Stimulated activated naive CD8-positive, alpha-beta T cell treated with anti-CD3 and anti-CD28 coated beads, Interleukin-15, amount 100 ng/mL, for 72 hours (primary cell): ENCODE results near the gene COMT.
A peak's percentile ranks its signal among the peaks of the same experiment; 100 is the strongest.

Source experiments
- ATAC-seq: fragments of 150-1000 bp; cut with Tn5 transposase; 2 replicates; pipeline ENCODE4 v1.10.0; 2021; ENCODE audit warnings: mild to moderate bottlenecking, moderate library complexity
- DNase-seq, 2 donors: peaks; one replicate each; pipeline ENCODE4 v3.0.0; 2021 to 2022
- H3K27ac Mint-ChIP-seq, 2 donors: one replicate each; pipeline ENCODE4 v1.8.0; 2022; ENCODE audit warnings: mild to moderate bottlenecking in 2 of 2, mixed read lengths in 2 of 2, moderate library complexity in 2 of 2
- H3K27me3 Mint-ChIP-seq: one replicate; pipeline ENCODE4 v1.8.0; 2022; ENCODE audit warnings: mixed read lengths
- H3K4me1 Mint-ChIP-seq: one replicate; pipeline ENCODE4 v1.8.0; 2022; ENCODE audit warnings: mild to moderate bottlenecking, mixed read lengths
- H3K4me3 Mint-ChIP-seq, 2 donors: one replicate each; pipeline ENCODE4 v1.8.0; 2022; ENCODE audit warnings: mild to moderate bottlenecking in 2 of 2, mixed read lengths in 2 of 2, moderate library complexity in 1 of 2
- H3K9me3 Mint-ChIP-seq, 2 donors: one replicate each; pipeline ENCODE4 v1.8.0; 2022; ENCODE audit warnings: mixed read lengths in 2 of 2

COMT gene

DNA sequence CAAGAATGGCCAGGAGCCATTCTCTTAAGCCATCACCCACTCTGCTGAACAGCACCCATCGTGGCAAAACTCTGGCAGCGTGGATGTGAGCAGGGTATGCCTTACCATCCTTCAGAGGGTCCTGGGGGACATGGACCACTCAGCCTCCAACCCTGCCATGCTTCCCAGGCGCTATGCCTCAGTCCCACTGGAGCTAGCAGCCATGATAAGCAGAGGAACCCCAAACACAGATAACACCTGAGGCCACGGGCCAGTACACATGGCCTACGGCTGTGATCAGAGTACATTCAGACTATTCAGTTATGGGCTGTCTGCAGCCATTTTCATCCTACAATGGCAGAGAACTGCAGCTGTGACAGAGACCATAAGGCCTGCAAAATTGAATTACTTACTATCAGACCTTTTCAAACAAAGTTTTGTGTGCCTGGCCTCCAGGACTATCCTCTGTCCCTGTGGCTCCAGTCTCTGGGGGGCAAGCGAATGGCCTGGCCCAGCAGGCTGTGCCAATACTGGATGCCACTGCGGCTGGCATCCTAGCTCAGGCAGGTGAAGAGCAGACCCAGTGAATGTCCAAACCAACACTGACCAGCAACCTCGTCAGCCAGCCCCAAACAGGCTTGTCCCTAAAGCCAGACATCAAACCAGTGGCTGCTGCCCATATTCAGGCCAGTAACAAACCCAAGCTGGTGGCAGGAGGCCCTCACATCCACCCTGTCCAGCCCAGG is 68.2 kb downstream of the COMT start:
- Mint-ChIP-seq H3K4me3 (no peak overlapping the region), H3K4me1 (no peaks in the 10 kb centered on the region), H3K9me3 (peaks cover 0 to under 1% of the 10 kb centered on the region in 2 donors), H3K27ac (no peak overlapping the region), H3K27me3 (peaks cover 5% of the 10 kb centered on the region)
- DNase-seq (no peak), ATAC-seq (no peak)

DNA sequence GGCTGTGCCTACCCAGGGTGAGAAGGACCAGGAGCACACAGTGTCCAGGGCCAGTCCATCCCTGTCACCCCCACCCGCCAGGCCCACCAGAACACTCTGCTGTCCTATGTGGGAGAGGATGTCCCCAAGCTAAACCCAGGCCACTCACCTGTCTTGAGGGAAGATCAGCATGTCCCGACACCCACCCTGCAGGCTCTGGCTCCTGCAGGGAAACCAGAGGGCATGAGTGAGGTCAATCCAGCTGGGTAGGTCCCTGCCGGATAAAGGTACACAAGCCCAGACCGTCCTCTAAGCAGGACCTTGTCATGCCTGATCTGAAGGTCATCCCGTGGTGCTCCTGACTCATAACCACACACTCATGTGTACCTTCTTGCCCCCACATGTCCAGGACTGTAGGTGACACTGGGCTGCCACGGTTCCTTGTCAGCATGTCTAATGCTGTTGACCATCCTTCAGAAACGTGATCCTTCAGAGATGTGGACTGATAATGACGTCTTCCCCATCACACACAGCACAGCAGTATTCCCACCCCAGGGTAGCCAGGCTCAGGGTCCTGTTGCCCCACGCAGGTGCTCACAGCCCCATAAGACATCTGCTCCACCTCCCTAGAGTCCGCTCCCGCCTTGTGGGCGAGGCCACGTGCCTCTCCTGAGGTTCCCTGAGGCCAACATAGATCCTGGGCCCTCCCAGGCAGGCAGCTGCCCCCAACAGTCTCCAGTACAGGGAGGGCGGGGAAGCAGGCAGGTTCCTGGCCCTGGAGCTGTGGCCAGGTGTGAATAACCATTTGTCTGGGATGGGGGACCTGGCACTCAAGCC is 68.9 kb downstream of the COMT start:
- no peak for DNase-seq
- no peaks in the 10 kb centered on the region for H3K4me1 Mint-ChIP-seq
- H3K27me3 Mint-ChIP-seq = peaks cover 13% of the 10 kb centered on the region
- no peak overlapping the region for H3K4me3 Mint-ChIP-seq
- H3K9me3 Mint-ChIP-seq = no peaks in the 10 kb centered on the region
- H3K27ac Mint-ChIP-seq = no peak overlapping the region
- ATAC-seq = no peak

GRCh38 chr22:20011123-20011992 is 69.8 kb downstream of the COMT start:
- no peaks in the 10 kb centered on the region for H3K9me3 Mint-ChIP-seq
- no peak overlapping the region for H3K27ac Mint-ChIP-seq
- H3K4me3 Mint-ChIP-seq = no peak overlapping the region
- DNase-seq (no peak), ATAC-seq (no peak)
- H3K27me3 Mint-ChIP-seq = peaks cover 15% of the 10 kb centered on the region
- no peaks in the 10 kb centered on the region for H3K4me1 Mint-ChIP-seq

DNA sequence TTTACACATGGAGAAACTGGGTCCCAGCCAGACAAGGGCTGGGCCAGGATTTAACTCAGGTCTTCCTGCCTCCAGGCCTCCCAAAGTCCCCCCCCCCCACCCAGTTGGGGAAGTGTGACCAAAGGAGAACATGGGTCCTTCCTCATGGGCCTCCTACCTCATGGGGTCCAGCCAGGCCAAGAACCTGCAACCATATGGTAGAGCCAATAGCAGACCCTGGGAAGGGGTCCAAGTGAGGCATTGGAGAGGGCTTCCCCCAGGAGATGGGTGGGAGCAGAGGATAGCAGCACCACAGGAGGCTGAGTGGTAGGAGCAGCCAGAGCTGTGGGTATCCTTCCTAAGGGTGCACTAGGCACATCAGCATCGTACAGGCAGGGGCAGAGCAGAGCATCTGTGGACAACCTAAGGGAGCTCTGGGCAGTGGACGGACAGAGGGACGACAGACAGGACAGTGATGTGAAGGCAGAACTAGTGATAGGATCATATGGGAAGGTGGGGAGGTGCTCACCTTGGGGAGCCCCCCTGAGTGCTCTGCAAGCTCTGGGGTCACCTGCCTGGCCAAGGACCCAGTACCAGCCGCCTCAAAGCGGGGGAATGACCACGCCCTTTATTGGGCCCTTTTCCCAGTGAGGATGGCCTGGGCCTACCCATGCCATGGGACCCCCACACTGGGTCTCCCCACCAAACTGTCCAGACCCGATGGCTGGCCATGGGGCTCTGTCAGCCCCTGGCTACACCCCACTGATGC is 70.6 kb downstream of the COMT start:
- H3K27ac Mint-ChIP-seq = no peak overlapping the region
- DNase-seq = no peak
- H3K27me3 Mint-ChIP-seq = peaks cover 15% of the 10 kb centered on the region
- no peak overlapping the region for H3K4me3 Mint-ChIP-seq
- H3K4me1 Mint-ChIP-seq = peaks cover 1% of the 10 kb centered on the region
- H3K9me3 Mint-ChIP-seq = no peaks in the 10 kb centered on the region
- ATAC-seq = no peak

DNA sequence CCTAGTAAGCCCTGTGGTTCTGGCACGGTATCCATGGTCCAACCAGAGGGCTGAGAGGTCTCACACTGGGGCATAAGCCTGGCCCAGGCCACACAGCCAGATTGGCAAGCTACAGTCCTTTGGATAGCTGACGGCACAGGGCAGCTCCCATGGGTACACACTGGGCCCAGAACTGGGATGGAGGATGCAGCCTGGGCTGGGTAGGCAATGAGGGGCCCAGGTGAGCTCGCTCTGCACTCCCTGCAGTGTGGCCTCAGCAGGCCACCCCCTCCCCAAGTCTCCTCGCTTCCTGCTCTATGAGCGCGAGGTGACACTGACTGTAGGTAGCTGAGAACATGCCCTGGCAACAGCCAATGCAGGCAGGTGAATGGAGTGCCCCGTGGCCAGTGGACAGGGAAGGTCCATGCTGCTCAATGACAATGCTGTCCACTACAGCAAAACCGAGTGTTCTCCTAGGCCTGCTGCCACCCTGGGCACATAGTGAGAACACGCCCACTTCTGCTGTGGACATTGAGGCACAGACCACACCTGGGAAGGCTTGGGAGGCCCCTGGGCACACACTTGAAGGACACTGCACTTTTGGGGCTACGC is 71.3 kb downstream of the COMT start:
- DNase-seq (no peak), ATAC-seq (no peak)
- Mint-ChIP-seq H3K4me1 (peaks cover 8% of the 10 kb centered on the region), H3K27me3 (peaks cover 22% of the 10 kb centered on the region), H3K4me3 (no peak overlapping the region), H3K27ac (no peak overlapping the region), H3K9me3 (no peaks in the 10 kb centered on the region)

GRCh38 chr22:20013382-20013871 is 71.9 kb downstream of the COMT start:
- Mint-ChIP-seq H3K27ac (no peak overlapping the region), H3K9me3 (no peaks in the 10 kb centered on the region), H3K27me3 (peaks cover 28% of the 10 kb centered on the region), H3K4me1 (peaks cover 8% of the 10 kb centered on the region), H3K4me3 (no peak overlapping the region)
- DNase-seq (peak; percentile 51 to 57), ATAC-seq (no peak)

DNA sequence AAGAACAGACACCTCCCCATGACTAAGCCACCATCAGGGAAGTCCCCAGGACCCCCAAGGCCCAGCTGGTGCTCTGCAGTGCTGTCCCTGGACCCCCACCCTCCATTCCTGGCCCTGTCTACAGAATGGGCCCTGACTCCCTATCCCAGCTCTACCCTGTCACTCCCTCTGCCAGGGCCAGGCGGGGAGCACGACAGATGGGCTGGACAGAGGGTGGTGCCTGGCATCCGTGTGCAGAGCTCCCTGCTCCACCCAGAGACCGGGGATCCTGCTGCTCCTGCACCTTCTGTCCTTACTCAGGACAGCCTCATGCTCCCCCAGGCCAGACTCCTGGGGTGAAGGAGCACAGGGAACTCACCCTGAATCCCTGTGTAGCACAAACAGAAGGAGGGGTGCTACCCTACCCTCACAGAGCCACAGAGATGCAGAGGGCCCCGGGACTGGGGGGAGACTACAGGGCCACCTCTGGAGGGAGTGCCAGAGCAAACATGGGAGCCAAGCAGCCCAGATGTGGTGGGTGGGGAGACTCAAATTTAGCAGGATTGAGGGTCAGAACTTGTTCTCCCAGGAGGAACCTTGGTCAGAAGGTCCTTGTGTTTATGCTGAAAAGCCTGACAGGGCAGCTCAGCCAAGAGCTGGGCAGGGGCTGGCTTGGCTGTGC is 73.1 kb downstream of the COMT start:
- Mint-ChIP-seq H3K27ac (no peak overlapping the region), H3K4me3 (no peak overlapping the region), H3K4me1 (peaks cover 8% of the 10 kb centered on the region), H3K27me3 (peaks cover 36% of the 10 kb centered on the region), H3K9me3 (no peaks in the 10 kb centered on the region)
- DNase-seq (no peak), ATAC-seq (no peak)

- Mint-ChIP-seq H3K4me3 (peak overlapping the region; percentile 33 to 61), H3K27ac (no peak overlapping the region), H3K4me1 (peaks cover 12% of the 10 kb centered on the region), H3K27me3 (peaks cover 36% of the 10 kb centered on the region), H3K9me3 (no peaks in the 10 kb centered on the region)
- ATAC-seq (no peak), DNase-seq (no peak)
These were observed 73.6 kb downstream of the COMT start for GRCh38 chr22:20015187-20015625.

GRCh38 chr22:20015971-20016733 is 74.6 kb downstream of the COMT start:
- ATAC-seq = no peak
- peak; percentile 29 to 35 for DNase-seq

DNA sequence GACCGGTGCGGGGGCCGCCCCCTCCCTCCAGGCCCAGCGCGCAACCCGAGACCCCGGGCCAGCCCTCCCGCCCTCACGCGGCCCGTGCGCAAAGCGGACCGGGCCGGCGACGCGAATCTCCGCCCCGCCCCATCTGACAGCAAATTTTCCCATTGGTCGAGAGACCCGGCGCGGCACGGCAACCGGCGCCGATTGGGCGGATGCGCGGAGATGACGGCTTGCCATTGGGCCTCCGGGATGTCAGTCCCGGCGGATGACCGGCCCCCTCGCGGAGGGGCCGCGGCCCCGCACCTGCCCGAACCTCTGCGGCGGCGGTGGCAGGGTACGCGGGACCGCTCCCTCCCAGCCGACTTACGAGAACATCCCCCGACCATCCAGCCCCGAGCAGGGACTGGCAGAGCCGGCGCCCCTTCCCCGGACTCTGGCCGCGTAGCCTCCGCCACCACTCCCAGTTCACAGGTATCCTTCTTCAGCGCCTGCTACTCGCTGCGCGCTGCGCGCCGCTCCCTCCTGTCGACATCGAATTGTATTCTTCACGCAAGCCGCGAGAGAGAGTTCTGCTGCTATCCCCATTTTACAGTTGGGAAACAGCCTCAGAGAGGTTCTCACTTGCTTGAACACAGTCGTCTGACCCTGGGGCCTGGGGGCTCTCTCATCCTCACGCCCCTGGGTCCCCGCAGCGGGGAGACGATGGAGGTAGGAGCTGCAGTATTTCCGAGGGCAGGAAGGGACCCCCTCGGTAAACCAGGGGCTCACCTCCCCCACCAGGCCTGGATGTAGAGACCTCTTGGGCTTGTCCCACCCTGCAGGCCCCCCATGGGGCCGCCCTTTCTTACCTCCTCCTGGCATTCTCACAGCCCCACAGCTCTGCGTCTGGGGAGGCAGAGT is 75.4 kb downstream of the COMT start, which contains the start of gene ARVCF:
ARVCF (minus strand) TSS at position 90 of the 888 bp plus-strand sequence. CDS start 26,029 bp downstream, outside the sequence.
- ATAC-seq (peak; percentile 63), DNase-seq (peak; percentile 93)
- Mint-ChIP-seq H3K4me1 (peaks cover 26% of the 10 kb centered on the region), H3K4me3 (peak within 1 kb of the TSS; percentile 90 to 91), H3K27me3 (peaks cover 36% of the 10 kb centered on the region), H3K9me3 (no peaks in the 10 kb centered on the region), H3K27ac (peak within 1 kb of the TSS in 1 of 2 donors; percentile 44)

More at GRCh38 chr22:20015971-20016733, 74.6 kb downstream of the COMT start:
- H3K27ac Mint-ChIP-seq = no peak overlapping the region
- H3K9me3 Mint-ChIP-seq = no peaks in the 10 kb centered on the region
- peaks cover 18% of the 10 kb centered on the region for H3K4me1 Mint-ChIP-seq
- peaks cover 36% of the 10 kb centered on the region for H3K27me3 Mint-ChIP-seq
- H3K4me3 Mint-ChIP-seq = peak overlapping the region in 1 of 2 donors; percentile 29

- Mint-ChIP-seq H3K27me3 (peaks cover 36% of the 10 kb centered on the region), H3K4me3 (peak overlapping the region; percentile 90 to 91), H3K9me3 (no peaks in the 10 kb centered on the region), H3K4me1 (peaks cover 32% of the 10 kb centered on the region), H3K27ac (no peak overlapping the region)
- DNase-seq (no peak), ATAC-seq (no peak)
These were observed 76.0 kb downstream of the COMT start for GRCh38 chr22:20017622-20017958.

DNA sequence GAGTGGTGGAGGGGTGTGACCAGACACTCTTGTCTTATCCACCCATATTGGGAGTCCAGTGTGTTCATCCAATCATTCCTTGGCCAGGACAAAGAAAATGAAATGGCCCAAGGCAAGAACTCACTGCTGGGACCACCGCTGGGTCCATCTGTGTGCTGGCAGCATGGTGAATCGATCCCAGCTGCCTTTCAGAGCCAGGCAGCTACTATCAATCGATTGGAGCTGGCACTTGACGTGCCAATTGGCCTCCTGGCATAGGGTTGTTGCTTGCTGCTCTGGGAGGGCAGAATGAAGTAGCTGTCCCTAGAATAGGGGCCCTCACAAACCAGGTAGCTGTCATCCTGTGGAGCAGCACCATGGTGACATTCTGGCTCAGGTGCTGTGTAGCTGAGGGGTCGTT is 76.4 kb downstream of the COMT start:
- H3K4me1 Mint-ChIP-seq = peaks cover 37% of the 10 kb centered on the region
- ATAC-seq = no peak
- H3K9me3 Mint-ChIP-seq = no peaks in the 10 kb centered on the region
- no peak overlapping the region for H3K27ac Mint-ChIP-seq
- H3K4me3 Mint-ChIP-seq = peak overlapping the region; percentile 90 to 91
- DNase-seq = no peak
- peaks cover 36% of the 10 kb centered on the region for H3K27me3 Mint-ChIP-seq
